GM21526 (cell line): ENCODE data around the gene ASH1L.
"Not testable (repeated sequence)": the region's sequence is repeated elsewhere in the genome, so short reads cannot be mapped to it uniquely, and the experiment has no call there.

Experiments used
- ATAC-seq: cut with Tn5 transposase; IDR thresholded peaks from one replicate; pipeline ENCODE4 v1.9.1; 2021; ENCODE audit warnings: moderate library complexity; ENCODE audit not compliant: unreplicated experiment, low FRiP score

ASH1L gene

DNA sequence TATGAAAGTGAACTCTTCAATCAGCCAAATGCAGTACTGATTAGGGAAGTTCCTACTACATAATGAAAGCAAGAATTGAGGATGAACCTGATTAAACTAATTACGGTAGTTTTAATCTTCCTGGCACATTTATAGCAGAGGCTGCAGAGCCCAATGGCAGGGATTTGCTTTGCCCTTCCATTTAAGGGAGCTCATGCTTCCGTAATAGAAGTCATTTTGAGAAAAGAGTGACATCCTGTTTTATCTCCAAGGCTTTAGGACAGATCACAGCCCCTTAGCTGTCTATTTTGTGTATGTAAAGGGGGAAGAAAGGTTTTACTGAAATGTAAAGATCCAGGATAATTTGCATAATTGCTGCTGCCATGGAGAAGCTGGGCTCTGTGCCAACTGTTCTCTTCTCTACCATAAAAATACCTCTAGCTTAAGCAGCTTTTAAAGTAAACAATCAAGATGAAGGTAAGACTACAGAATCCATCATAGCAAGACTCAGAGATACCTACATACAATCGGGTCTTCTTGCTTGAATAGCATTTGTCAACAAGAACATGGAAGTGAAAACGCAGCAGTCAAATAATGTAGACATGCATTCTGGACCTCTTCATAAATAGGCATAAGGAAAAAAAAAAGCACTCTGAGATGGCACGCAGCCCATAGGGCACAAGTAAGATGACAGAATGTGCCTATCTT, 62.5 kb downstream of the ASH1L start:
- ATAC-seq, result no peak

DNA sequence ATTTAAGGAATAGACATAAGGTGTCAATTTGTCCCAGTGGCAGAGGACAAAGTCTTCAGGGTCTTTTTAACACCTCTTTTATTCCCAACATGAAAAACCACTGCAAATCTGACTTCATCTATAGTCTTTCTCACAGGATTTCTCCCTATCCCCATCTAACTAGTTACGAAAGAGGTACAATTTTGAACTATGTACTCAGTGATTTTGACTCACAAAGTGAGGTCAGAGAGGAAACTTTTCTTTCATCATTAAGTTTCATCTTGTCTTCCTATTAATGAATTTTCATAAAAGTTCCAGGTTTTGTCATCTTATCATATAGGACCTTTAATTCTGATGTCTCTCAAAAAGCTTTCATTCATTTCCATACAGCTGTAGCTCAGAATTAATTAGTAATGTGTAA, 63.3 kb downstream of the ASH1L start:
- ATAC-seq, result no peak

DNA sequence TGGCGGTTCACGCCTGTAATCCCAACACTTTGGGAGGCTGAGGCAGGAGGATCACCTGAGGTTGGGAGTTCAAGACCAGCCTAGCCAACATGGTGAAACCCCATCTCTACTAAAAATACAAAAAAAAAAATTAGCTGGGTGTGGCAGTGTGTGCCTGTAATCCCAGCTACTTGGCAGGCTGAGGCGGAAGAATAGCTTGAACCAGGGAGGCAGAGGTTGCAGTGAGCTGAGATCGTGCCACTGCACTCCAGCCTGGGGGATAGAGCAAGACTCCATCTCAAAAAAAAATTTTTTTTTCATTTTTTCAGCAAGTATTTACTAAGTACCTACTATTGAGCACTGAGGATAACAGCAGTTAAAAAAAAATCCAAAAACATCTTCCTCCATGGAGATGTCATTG, 69.0 kb downstream of the ASH1L start:
- not testable (repeated sequence) for ATAC-seq

DNA sequence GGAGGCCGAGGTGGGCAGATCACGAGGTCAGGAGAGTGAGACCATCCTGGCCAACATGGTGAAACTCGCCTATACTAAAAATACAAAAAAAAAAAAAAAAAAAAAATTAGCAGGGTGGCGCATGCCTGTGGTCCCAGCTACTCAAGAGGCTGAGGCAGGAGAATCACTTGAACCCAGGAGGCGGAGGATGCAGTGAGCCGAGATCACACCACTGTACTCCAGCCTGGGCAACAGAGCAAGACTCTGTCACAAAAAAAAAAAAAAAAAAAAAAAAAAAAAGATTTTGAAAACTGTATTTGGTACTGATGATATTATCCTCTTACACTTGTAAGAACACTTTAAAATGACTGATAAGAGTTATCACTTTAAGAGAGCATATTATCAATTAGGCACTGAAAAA, 74.2 kb downstream of the ASH1L start:
- not testable (repeated sequence) for ATAC-seq

DNA sequence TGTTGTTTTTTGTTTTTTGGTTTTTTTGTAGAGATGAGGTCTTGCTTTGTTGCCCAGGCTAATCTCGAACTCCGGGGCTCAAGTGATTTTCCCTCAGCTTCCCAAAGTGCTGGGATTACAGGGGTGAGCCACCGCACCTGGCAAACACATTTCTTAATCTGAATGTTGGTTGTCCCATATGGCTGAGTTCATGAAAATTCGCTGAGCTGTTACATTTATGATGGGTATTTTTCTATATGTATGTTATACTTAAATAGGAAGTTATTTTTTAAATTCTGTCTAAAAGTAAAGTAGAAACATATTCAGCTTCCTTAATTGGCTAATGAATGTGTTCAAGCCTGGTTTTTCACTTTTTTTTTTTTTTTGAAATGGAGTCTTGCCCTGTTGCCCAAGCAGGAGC, 75.1 kb downstream of the ASH1L start:
- ATAC-seq, result no peak

DNA sequence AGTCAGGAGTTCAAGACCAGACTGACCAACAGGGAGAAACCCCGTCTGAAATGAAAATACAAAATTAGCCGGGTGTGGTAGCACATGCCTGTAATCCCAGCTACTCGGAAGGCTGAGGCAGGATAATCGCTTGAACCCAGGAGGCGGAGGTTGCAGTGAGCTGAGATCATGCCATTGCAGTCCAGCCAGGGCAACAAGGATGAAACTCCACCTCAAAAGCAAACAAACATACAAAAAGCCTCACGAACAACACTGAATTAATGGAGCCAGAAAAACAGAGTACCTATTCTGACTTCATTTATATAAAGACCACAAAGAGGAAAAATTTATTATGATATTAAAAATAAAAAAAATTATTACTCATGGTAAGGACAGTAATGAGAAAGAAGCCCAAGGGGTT, 75.7 kb downstream of the ASH1L start:
- not testable (repeated sequence) for ATAC-seq

DNA sequence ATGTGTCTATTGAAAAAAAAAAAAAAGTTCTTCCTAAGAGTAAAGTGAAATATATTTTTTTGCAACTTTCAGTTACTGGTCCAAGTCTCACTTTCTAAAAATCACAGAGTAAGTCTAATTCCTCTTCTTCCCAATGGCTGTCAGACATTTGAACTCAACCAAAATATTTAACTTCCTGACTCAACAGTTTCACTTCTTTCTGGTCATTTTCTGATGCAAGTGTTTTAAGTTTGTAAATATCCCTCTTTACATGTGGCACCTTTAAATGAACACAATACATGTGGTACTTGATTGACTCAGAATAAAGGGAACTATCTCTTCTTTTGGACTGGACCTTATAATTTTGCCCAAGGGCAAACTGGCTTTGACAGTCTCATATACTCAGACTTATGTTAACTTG, 76.7 kb downstream of the ASH1L start:
- no peak for ATAC-seq

DNA sequence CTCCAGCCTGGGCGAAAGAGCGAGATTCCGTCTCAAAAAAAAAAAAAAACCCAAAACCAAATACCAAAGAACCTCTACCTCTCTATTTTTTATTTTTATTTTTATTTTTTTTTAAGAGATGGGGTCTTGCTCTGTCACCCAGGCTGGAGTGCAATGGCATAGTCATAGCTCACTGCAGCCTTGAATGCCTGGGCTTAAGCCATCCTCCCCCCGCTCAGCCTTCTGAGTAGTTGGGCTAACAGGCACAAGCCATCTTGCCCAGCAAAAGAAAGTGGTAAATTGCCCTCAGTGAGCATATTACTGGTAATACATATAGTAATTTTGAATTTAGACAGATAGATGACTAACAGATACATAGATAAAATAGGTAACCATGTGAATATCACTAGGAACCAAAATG, 77.4 kb downstream of the ASH1L start:
- ATAC-seq, result no peak

DNA sequence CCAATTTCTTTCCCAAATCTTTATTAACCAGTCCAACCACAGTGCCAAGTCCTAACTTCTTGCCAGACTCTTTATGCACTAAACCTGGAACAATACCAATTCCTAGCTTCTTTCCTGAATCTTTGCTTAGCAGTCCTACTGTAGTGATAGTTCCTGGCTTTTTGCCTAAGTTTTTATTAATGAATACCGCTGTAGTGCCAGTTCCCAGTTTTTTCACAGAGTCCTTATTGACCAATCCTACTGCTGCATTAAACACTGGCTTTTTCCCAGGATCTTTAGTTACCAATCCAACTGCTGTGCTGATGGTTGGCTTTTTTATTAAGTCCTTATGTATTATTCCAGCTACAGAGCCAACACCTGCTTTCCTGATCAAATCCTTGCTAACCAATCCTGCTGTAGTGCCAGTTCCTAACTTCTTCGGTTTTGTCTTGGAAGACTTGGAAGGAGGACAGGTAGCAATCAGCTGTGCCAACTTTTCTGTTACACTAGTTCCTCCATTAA, 80.8 kb downstream of the ASH1L start:
- ATAC-seq, result no peak

DNA sequence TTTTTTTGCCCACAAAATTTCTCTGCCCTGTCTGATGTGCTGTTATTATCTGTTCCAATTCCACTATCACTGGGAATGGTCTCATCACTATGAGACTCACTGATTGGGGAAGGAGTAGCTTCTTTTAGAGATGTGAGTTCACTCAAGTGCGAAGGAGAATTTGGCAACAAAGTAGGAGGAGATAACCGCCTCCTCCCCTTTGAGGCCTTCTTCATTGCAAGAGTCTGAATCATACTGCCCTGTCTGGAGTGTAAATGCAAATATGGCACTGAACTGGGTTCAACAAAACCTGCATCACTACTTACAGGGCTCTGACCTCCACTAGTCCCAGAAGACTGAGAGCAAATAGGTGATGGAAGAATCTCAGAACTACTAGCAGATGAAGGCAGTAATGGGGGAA, 83.4 kb downstream of the ASH1L start:
- ATAC-seq, result no peak

DNA sequence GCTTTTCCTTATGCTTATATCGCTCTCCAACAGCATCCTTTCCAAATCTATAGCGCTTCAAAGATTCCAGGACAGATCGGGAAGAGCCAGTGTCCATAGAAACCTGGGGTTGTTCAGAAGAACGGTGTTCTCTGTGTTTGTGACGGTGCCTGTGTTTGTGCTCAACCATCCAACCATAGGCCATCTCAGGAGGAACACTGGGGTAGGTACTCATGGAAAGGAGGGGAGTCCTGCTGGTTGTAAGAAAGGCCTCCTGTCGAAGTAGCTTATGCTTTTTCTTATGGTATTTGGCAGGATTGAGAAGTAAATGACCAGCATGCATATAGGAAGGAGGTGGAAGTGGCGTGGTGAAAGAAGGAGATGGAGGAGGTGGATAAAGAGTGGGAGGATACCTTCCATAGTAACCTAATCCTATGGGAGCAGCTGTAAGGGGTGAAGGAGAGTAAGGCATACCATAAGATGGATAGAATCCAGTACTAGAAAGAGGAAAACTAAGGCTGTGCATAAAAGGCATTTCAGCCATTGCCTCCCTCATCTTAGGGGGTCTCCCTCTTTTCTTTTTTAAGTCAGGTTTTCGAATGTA, 84.2 kb downstream of the ASH1L start:
- ATAC-seq, result no peak

DNA sequence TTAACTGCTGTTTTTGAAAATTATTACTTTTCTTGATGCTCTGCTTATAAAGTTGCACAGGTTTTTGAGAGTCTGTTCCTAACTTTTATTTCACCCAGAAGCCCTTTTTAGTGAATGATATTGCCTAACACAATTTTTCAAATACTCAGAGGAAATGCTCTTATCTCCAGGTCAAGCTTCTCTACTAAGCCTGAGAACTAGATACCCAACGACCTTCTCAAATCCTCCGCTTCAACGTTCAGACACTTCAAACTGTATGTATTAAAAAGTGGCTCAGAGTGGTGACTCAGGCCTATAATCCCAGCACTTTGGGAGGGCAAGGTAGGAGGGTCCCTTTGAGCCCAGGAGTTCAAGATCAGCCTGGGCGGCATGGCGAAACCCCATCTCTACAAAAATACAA, 88.5 kb downstream of the ASH1L start:
- ATAC-seq, result no peak

DNA sequence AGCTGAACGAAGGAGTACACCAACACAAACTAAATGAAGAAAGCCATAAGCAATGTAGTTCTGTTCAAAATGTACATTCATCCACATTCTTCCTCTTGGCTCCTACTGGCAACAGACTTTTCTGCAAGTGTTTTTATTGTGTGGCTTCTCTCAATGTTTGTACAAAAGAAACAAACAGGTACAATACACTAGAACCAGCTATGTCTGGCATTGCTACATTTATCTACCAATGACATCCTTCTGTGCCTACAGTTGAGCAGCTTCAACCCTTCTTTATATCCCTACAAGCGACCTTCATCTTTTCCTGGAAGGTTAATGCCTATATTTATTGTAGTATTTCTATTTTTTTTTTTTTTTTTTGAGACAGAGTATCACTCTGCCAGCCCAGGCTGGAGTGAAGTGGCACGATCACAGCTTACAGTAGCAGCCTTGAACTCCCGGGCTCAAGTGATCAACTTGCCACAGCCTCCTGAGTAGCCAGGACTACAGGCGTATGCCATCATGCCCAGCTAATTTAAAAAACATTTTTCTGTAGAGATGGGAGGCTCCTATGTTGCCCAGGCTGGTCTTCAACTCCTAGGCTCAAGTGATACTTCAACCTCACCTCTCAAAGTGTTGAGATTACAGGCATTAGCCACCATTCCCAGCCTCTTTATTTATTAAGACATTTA, 89.3 kb downstream of the ASH1L start:
- no peak for ATAC-seq

DNA sequence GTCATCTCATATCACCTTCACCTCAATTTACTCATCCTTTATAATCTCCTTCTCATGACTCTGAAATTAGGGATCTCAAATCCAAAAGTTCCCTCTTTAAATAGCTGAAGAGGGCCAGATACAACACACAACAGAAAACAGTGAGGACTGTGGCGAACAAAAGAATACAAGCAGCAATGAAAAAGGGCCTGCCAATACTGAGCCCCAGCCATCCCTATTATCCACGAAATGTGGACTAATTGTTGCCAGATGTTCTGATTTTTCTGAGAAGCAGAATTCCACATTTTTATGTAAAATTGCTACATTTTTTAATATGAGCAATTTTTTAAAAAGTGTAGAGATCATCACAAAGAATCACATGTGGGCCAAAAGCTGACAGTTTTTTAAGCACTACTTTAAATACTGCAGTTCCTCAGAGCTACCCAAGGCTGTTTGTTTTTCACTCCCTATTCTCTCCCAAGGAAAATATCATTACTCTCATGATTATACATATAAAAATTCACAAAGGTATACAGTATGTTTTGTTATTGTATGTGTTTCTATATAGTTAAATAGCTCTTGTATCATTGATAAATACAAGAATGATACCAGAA, 90.0 kb downstream of the ASH1L start:
- no peak for ATAC-seq

DNA sequence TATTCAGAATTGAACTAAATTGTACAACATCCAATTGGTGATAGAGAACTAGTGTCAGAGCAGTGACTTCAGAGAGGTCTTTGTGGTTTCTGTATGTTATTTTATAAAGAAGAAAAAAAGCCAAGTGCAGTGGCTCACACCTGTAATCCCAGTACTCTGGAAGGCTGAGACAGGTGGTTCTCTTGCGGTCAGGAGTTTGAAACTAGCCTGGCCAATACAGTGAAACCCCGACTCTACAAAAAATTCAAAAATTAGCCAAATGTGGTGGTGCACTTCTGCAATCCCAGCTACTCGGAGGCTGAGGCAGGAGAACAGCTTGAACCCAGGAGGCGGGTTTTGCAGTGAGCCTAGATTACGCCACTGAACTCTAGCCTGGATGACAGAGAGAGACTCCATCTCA, 90.7 kb downstream of the ASH1L start:
- ATAC-seq, result no peak

DNA sequence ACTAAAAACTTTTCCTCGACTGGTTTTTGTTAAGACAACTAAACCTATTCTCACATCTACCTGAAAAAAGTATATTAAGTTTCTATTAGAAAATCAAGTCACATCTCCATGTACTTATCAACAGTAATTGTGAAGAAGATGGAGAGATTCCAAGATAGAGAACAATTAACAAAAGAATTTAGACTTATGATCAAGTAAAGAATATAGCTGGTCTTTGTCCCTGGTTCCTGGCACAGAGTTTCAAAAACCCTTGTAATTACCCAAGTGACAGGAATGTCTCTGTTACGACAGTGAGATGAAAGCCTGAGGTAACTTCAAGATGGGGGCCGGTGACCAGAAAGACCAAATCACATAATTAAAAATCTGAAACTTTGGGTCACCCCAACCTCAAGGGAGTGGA, 91.6 kb downstream of the ASH1L start:
- ATAC-seq, result no peak

DNA sequence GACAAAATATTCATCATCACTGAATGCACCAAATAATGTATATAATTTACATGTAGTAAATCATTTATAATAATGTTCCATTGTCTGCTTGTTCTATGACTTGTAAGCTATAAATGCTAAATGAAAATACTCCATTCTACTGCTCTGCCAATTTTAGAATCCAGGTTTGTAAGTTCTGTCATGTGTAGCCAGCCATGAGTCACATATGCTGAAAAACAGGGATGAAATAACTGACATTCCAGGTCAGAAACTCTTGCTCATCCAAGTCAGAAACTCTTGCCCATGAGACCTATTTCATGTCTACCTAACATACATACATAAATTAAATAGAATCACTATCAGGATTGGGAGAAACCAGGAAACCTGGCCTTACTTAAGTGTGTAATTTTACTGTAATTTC, 95.6 kb downstream of the ASH1L start:
- ATAC-seq, result no peak

DNA sequence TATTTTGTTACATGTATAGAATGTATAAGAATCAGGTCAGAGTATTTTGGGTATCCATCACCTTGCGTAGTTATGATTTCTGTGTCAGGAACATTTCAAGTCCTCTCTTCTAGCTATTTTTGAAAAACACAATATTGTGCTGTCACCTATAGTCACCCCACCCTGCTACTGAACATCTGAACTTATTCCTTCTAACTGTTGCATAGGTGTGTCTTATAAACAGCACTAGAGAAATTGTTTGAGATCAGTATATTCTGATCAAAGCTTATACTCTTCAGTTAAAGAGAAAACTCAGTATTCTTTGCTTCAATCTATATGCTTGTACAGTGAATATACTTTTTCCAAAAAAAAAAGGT, 96.0 kb downstream of the ASH1L start:
- ATAC-seq, result no peak

DNA sequence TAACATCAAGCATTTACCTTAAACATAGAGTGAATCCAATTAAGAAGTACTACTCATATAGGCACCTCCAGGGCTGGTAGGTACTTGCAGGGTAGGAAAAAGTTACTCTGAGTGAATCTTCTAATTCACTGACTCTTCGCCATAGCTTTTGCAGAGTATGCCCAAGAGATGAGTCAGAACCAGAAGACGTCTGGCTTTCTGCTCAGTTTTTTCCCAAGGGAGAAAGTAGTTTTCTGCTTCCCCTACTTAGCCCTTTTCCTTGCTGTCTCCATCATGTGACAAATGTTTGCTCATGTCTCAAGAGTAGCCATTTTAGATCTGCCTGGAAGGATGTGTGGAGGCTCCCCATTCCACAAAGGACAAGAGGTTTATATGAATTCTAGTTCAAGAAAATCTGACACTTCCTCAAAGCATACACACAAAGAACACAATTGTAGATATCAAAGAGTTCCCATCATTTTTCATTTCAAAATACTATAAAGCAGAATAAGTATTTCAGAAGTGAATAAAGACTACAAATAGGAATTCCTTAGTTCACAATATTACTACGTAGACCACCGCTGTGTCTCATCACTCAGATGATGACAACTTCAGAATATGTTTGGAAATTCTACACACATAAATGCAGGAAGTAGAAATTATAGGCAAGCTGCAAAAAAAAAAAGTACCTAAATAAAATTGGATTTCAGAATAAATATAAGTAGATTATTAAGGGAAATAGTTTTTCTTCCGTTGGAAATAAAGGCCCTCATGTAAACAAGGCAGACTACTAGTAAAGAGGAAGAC, 98.5 kb downstream of the ASH1L start:
- ATAC-seq, result no peak

DNA sequence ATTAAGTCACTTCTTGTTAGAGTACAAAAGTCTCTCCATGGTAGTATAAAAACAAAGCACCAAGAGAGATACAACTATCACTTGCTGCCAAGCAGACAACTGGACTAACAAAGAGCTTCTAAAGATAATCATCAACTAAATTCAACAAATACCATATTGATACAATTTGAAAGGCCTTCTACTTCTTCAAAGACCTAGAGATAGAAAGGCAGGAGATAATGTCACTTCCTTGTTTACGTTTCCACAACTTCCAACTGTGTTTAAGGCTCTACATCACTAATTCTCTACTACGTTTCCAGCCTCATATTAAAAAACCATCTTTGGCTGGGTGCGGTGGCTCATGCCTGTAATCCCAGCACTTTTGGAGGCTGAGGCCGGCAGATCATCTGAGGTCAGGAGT, 104.5 kb downstream of the ASH1L start:
- no peak for ATAC-seq

DNA sequence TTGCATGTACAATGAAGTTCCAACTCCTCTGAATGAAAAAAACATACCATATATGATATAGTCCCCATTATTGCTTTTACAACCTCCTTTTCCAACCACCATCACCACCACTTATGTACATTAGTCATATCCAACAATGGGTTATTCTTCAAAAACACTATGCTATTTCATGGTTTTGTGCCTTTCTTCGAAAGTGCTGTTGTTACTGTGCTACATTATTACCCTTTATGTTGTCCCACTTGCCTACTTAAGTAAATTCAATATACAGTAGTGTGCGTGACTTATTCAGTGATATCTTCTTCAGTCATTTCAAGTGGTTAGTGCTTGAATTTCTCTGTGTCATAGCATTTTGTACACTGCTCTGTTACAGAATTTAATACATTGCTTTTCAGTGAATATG, 105.3 kb downstream of the ASH1L start:
- no peak for ATAC-seq
